NT2/D1 (cell line): Measurements from ENCODE around the gene GPX4.

Source experiments
- DNase-seq: peaks from one replicate; pipeline ENCODE4 v3.0.0-alpha.2; 2011; ENCODE audit warnings: low read depth, low spot score
- H3K27me3 ChIP-seq: 2 replicates; pipeline ENCODE4 v1.6.0; 2011; ENCODE audit warnings: mild to moderate bottlenecking; ENCODE audit not compliant: insufficient read length, insufficient read depth
- H3K36me3 ChIP-seq: 2 replicates; pipeline ENCODE4 v1.6.1; 2011; ENCODE audit warnings: mild to moderate bottlenecking, low read length, mixed read lengths; ENCODE audit not compliant: insufficient read depth, insufficient read length
- H3K4me1 ChIP-seq: 2 replicates; pipeline ENCODE4 v1.5.1; 2011; ENCODE audit not compliant: insufficient read depth, insufficient read length
- H3K4me3 ChIP-seq: 2 replicates; pipeline ENCODE4 v1.5.1; 2011; ENCODE audit warnings: low read depth; ENCODE audit not compliant: insufficient read length
- H3K9ac ChIP-seq: 2 replicates; pipeline ENCODE4 v1.6.0; 2011; ENCODE audit warnings: low read depth; ENCODE audit not compliant: insufficient read length
- H3K9me3 ChIP-seq: 2 replicates; pipeline ENCODE4 v1.5.1; 2011; ENCODE audit warnings: mild to moderate bottlenecking, low read length; ENCODE audit not compliant: insufficient read depth
- SUZ12 ChIP-seq: IDR thresholded peaks from 2 replicates; pipeline ENCODE4 v1.6.1; 2011; ENCODE audit not compliant: insufficient read length, insufficient read depth; ENCODE audit errors: extremely low read depth
- YY1 ChIP-seq: IDR thresholded peaks from 2 replicates; pipeline ENCODE4 v1.6.1; 2011; ENCODE audit not compliant: insufficient read length, insufficient read depth
- ZNF274 ChIP-seq: IDR thresholded peaks from 2 replicates; pipeline ENCODE4 v1.6.1; 2011; ENCODE audit warnings: mild to moderate bottlenecking, low read depth, low read length

The GPX4 gene

GRCh38 chr19:1065606-1066109, 38.1 kb upstream of the GPX4 start:
- Histone ChIP-seq H3K9me3 (peaks cover 4% of the 10 kb centered on the region; the same call in 1 of the 2 replicates), H3K27me3 (peaks cover 28% of the 10 kb centered on the region), H3K4me3 (peak overlapping the region; percentile 40), H3K4me1 (peaks cover 11% of the 10 kb centered on the region), H3K36me3 (no peaks in the 10 kb centered on the region), H3K9ac (peak overlapping the region; percentile 86)
- no peak for DNase-seq
- no peak for TF ChIP-seq ZNF274
- no peak for TF ChIP-seq SUZ12
- TF ChIP-seq YY1: no peak

DNA sequence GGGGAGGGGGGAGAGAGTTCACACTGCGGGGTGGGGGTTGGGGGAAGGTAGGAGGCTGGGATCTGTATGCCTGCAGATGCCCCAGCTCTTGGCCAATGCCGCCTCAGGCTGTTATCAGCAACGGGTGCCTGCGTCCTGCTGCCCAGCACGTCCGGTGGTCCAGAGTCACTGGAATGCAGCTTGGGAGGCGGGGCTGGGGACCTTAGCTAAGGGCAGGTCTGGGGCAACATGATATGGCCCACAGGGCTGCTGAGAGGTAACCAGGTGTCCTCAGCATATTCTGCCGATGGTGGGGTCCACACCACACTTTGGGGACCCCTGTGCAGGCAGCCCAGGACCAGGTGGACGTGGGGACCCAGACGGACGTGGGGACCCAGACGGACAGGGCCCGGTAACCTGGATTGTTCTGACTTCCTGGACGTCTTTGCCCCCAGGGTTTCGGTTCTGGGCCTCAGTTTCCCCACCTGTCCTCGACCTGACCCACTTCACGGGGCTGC, 37.5 kb upstream of the GPX4 start:
- H3K36me3 ChIP-seq: no peaks in the 10 kb centered on the region
- H3K4me1 ChIP-seq: peaks cover 16% of the 10 kb centered on the region
- no peak for DNase-seq
- peak overlapping the region; percentile 39 for H3K4me3 ChIP-seq
- no peak for TF ChIP-seq SUZ12
- no peak for TF ChIP-seq ZNF274
- TF ChIP-seq YY1: no peak
- peak overlapping the region; percentile 85 for H3K9ac ChIP-seq
- peaks cover 31% of the 10 kb centered on the region for H3K27me3 ChIP-seq
- H3K9me3 ChIP-seq: peaks cover 4% of the 10 kb centered on the region; the same call in 1 of the 2 replicates

DNA sequence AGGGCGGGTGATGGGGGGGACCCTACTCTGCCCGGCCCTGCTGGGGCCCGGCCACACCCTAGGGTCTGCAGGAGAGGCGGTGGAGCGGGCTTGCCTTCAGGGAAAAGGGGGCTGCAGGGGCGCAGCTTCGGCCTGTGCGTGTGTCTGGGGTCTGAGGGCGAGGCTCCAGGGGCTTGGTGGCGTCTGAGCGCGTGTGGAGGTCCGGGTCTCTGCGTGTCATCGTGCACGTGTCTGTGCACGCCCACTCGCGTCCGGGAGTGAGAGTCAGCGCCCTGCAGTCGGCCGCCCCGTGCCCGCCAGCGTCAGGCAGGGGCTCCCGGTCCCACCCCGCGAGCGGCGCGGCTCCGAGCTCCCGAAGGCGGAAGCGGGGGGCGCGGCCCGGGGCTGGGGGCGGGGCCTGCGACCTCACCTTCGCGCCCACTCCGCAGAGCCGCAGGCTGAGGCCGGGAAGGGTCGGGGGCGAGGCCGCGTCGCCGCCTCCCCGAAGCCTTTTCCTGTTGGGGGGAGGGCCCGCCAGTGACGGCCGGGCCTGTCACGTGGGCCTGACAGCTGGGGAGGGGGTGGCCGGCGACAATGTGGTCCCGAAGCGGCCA, 37.0 kb upstream of the GPX4 start, which contains the start of gene ARHGAP45:
Gene ARHGAP45, plus strand, starts transcription at position 420 of the 593 bp plus-strand sequence. CDS start 239 bp downstream, outside the sequence.
- Histone ChIP-seq H3K36me3 (no peaks in the 10 kb centered on the region), H3K27me3 (peaks cover 31% of the 10 kb centered on the region), H3K4me1 (peaks cover 16% of the 10 kb centered on the region), H3K9me3 (peaks cover 4% of the 10 kb centered on the region; the same call in 1 of the 2 replicates), H3K9ac (peak within 1 kb of the TSS; percentile 85), H3K4me3 (peak within 1 kb of the TSS; percentile 40)
- no peak for DNase-seq
- TF ChIP-seq ZNF274 (no peak), YY1 (no peak), SUZ12 (no peak)

DNA sequence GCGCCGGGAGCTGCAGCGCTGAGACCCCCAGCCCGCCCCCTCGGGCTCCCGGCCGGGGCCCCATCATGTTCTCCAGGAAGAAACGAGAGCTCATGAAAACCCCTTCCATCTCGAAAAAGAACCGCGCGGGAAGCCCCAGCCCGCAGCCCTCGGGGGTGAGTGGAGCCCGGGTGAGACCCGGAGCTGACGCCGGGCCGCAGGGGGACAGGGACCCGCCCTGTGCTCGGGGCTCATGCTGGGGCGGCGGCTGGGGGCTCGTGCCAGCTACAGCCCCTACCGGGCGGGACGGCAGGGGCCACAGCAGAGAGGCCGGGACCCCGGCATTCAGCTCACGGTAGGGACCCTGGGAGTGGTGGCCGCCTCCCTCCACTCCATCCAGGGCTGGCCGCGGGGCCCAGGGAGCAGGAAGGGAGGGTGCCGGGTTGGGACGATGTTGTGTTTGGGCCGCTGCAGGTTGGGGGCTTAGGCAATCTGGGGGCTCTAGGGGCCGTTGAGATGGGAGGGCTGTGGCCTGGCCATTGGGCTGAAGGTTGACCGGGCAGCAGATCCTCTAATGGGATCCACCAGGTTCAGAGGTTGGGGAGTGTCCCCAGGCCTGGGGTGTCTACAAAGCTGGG, 36.3 kb upstream of the GPX4 start:
- TF ChIP-seq SUZ12: no peak
- no peak for TF ChIP-seq YY1
- no peak for TF ChIP-seq ZNF274

GRCh38 chr19:1068009-1069001, 35.5 kb upstream of the GPX4 start:
- Histone ChIP-seq H3K36me3 (peaks cover 9% of the 10 kb centered on the region), H3K4me1 (peaks cover 19% of the 10 kb centered on the region), H3K4me3 (no peak overlapping the region), H3K9me3 (no peaks in the 10 kb centered on the region), H3K9ac (peak overlapping the region; percentile 32), H3K27me3 (peaks cover 31% of the 10 kb centered on the region)
- no peak for DNase-seq
- TF ChIP-seq YY1 (no peak), SUZ12 (no peak), ZNF274 (no peak)

More for the DNA sequence above, 36.3 kb upstream of the GPX4 start:
- Histone ChIP-seq H3K27me3 (peaks cover 31% of the 10 kb centered on the region), H3K4me1 (peaks cover 16% of the 10 kb centered on the region), H3K36me3 (peaks cover 2% of the 10 kb centered on the region), H3K9me3 (peaks cover 4% of the 10 kb centered on the region; the same call in 1 of the 2 replicates), H3K4me3 (peak overlapping the region; percentile 26), H3K9ac (peak overlapping the region; percentile 32)
- no peak for DNase-seq

DNA sequence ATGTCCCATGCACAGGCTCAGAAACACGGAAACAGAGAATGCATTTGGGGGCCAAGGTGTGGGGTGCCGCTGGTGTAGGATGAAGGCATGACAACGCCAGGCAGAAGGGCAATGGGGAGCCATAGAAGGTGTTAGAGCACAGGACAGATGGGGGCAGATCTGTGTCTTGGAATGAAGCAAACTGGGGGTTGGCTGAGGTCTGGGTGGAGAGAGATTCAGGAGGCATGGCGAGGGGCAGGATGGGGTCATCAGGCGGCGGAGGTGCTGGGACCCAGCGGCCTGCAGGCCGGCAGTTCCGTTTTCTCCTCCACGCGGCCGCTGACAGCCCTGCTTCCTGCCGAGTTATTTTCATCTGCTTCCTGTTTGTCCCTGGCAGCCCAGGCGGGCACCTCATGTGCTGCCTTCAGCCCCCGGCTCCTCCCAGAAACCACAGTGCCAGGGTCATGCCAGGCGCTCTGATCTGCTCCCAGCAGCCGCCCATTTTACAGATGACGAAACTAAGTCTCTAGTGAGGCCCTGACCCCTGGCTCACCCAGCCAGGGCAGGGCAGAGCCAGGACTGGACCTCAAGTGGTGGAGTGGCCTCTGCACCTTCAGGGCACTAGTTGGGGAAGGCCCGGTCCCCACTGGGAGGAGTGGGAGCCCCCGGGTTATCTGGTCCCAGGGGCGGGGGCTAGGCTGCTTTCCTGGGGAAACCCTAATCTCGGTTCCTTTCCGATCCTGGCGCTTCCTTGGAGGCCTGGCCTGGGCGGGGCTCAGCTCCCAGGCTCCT, 34.6 kb upstream of the GPX4 start:
- no peaks in the 10 kb centered on the region for H3K9me3 ChIP-seq
- H3K9ac ChIP-seq: no peak overlapping the region
- H3K27me3 ChIP-seq: peaks cover 31% of the 10 kb centered on the region
- no peak for TF ChIP-seq YY1
- TF ChIP-seq SUZ12: no peak
- TF ChIP-seq ZNF274: no peak
- no peak overlapping the region for H3K4me3 ChIP-seq
- H3K4me1 ChIP-seq: peaks cover 19% of the 10 kb centered on the region
- peaks cover 16% of the 10 kb centered on the region for H3K36me3 ChIP-seq
- no peak for DNase-seq
